GM23338 (cell line): Measurements from ENCODE around the gene DDR2. TPM values are rescaled to one million over a fixed set of nuclear protein-coding genes. Genes with fewer than 3 reads are reported as not detected.

ENCODE experiments used
- ATAC-seq: fragments of 200-7000 bp; cut with Tn5 transposase; 3 replicates; pipeline ENCODE4 v1.9.1; 2020
- DNase-seq: peaks from one replicate; pipeline ENCODE4 v3.0.0-alpha.2; 2015; ENCODE audit warnings: low spot score
- H2AFZ ChIP-seq: fragments of 200-600 bp; sonication (generic); 2 replicates; pipeline ENCODE4 v1.8.0; 2016; ENCODE audit warnings: antibody characterized with exemption, mild to moderate bottlenecking, moderate library complexity
- H3F3A ChIP-seq: fragments of 200-600 bp; sonication (generic); replicated peaks from 2 replicates; pipeline ENCODE4 v1.8.0; 2017; ENCODE audit warnings: antibody characterized with exemption, mixed run types, low read depth
- H3K27ac ChIP-seq: fragments of 200-600 bp; sonication (generic); 2 replicates; pipeline ENCODE4 v1.6.1; 2016; ENCODE audit warnings: low read depth
- H3K27me3 ChIP-seq: fragments of 200-600 bp; sonication (generic); 2 replicates; pipeline ENCODE4 v1.8.0; 2016; ENCODE audit warnings: mild to moderate bottlenecking, mixed run types, moderate library complexity; ENCODE audit not compliant: insufficient read depth
- H3K36me3 ChIP-seq: fragments of 200-600 bp; sonication (generic); 2 replicates; pipeline ENCODE4 v1.8.0; 2016; ENCODE audit warnings: mild to moderate bottlenecking; ENCODE audit not compliant: insufficient read depth
- H3K4me1 ChIP-seq: fragments of 200-600 bp; sonication (generic); 2 replicates; pipeline ENCODE4 v1.8.0; 2016; ENCODE audit warnings: mild to moderate bottlenecking, moderate library complexity; ENCODE audit not compliant: insufficient read depth
- H3K4me2 ChIP-seq: fragments of 200-600 bp; sonication (generic); 2 replicates; pipeline ENCODE4 v1.7.1; 2017; ENCODE audit warnings: mixed run types
- H3K4me3 ChIP-seq: fragments of 200-600 bp; sonication (generic); 2 replicates; pipeline ENCODE4 v1.6.1; 2016; ENCODE audit warnings: mixed run types
- H3K79me2 ChIP-seq: fragments of 200-600 bp; sonication (generic); replicated peaks from 2 replicates; pipeline ENCODE4 v1.8.0; 2017; ENCODE audit warnings: mild to moderate bottlenecking; ENCODE audit not compliant: insufficient read depth
- H3K9me2 ChIP-seq: fragments of 200-600 bp; sonication (generic); 2 replicates; pipeline ENCODE4 v1.8.0; 2017; ENCODE audit not compliant: insufficient read depth
- H4K20me1 ChIP-seq: fragments of 200-600 bp; sonication (generic); replicated peaks from 2 replicates; pipeline ENCODE4 v1.8.0; 2017; ENCODE audit warnings: mild to moderate bottlenecking; ENCODE audit not compliant: insufficient read depth
- H3K27ac Mint-ChIP-seq: 2 replicates; pipeline ENCODE4 v1.8.0; 2020; ENCODE audit warnings: inconsistent platforms, mild to moderate bottlenecking, moderate library complexity, mixed read lengths
- H3K27me3 Mint-ChIP-seq: 3 replicates; pipeline ENCODE4 v1.8.0; 2022; ENCODE audit warnings: low read depth, mild to moderate bottlenecking, moderate library complexity, mixed read lengths, inconsistent platforms; ENCODE audit not compliant: insufficient read depth, poor library complexity
- H3K36me3 Mint-ChIP-seq: 3 replicates; pipeline ENCODE4 v1.8.0; 2021; ENCODE audit warnings: low read depth, mild to moderate bottlenecking, inconsistent platforms, moderate library complexity, mixed read lengths
- H3K4me1 Mint-ChIP-seq: 3 replicates; pipeline ENCODE4 v1.8.0; 2020; ENCODE audit warnings: mild to moderate bottlenecking, inconsistent platforms, mixed read lengths
- H3K4me3 Mint-ChIP-seq: 3 replicates; pipeline ENCODE4 v1.8.0; 2021; ENCODE audit warnings: moderate library complexity, mild to moderate bottlenecking, inconsistent platforms, mixed read lengths
- H3K9me3 Mint-ChIP-seq: 3 replicates; pipeline ENCODE4 v1.8.0; 2020; ENCODE audit warnings: moderate library complexity, mild to moderate bottlenecking, inconsistent platforms, mixed read lengths
- CREB1 ChIP-seq: fragments of 250-450 bp; sonication (Bioruptor Pico); IDR thresholded peaks from 2 replicates; pipeline ENCODE4 v1.5.0; 2020; ENCODE audit warnings: low read depth, mild to moderate bottlenecking, moderate library complexity
- CTCF ChIP-seq, 2 experiments: fragments of 200-600 bp in 1 of 2; sonication (generic) in 1 of 2; conservative IDR thresholded peaks; 2 replicates each; pipeline versions ENCODE4 v1.5.1 to v1.6.1; 2016 to 2017; ENCODE audit warnings: antibody characterized with exemption in 2 of 2, low read depth in 2 of 2, mild to moderate bottlenecking in 2 of 2, moderate library complexity in 1 of 2
- ETS1 ChIP-seq: IDR thresholded peaks from 2 replicates; pipeline ENCODE4 v1.6.1; 2016; ENCODE audit warnings: antibody characterized with exemption
- EZH2 ChIP-seq: fragments of 200-600 bp; sonication (generic); IDR thresholded peaks from one replicate; pipeline ENCODE4 v1.8.0; 2017; ENCODE audit warnings: antibody characterized with exemption, mild to moderate bottlenecking, low read depth; ENCODE audit not compliant: unreplicated experiment
- EZH2phosphoT487 ChIP-seq: fragments of 200-600 bp; sonication (generic); IDR thresholded peaks from one replicate; pipeline ENCODE4 v1.8.1; 2018; ENCODE audit warnings: antibody characterized with exemption; ENCODE audit not compliant: unreplicated experiment
- JUNB ChIP-seq: IDR thresholded peaks from one replicate; pipeline ENCODE4 v1.6.1; 2016; ENCODE audit warnings: antibody characterized with exemption; ENCODE audit not compliant: unreplicated experiment
- NANOG ChIP-seq: IDR thresholded peaks from 2 replicates; pipeline ENCODE4 v1.6.1; 2016; ENCODE audit warnings: antibody characterized with exemption, borderline replicate concordance
- POLR2AphosphoS5 ChIP-seq: IDR thresholded peaks from 2 replicates; pipeline ENCODE4 v1.6.1; 2016; ENCODE audit warnings: antibody characterized with exemption, low read depth
- REST ChIP-seq: IDR thresholded peaks from one replicate; pipeline ENCODE4 v1.6.1; 2018; ENCODE audit warnings: antibody characterized with exemption; ENCODE audit not compliant: unreplicated experiment
- STAT1 ChIP-seq: IDR thresholded peaks from one replicate; pipeline ENCODE4 v1.6.1; 2016; ENCODE audit warnings: antibody characterized with exemption; ENCODE audit not compliant: unreplicated experiment
- ZNF114 ChIP-seq: fragments of 250-450 bp; sonication (Bioruptor Pico); IDR thresholded peaks from 2 replicates; pipeline ENCODE4 v1.5.0; 2020; ENCODE audit warnings: mild to moderate bottlenecking, moderate library complexity
- ZNF331 ChIP-seq: fragments of 250-450 bp; sonication (Bioruptor Pico); IDR thresholded peaks from 2 replicates; pipeline ENCODE4 v1.5.0; 2020; ENCODE audit warnings: low read depth, mild to moderate bottlenecking, moderate library complexity
- ZNF462 ChIP-seq: fragments of 250-450 bp; sonication (Bioruptor Pico); IDR thresholded peaks from 2 replicates; pipeline ENCODE4 v1.5.0; 2020; ENCODE audit warnings: mild to moderate bottlenecking, moderate library complexity
- polyA plus RNA-seq: library from polyadenylated mRNA; unstranded; fragments of >200 nt; fragmentation: Nextera tagmentation; extraction: Ambion mirVana; gene quantifications from 2 replicates; pipeline ENCODE4 v1.2.1, GENCODE V29; 2016
- total RNA-seq: library from RNA; depleted of rRNA; stranded (reverse); fragments of >200 nt; shearing (Covaris generic); gene quantifications from 2 replicates; pipeline ENCODE4 v1.2.3, GENCODE V29; 2014

The DDR2 gene
- total and polyA plus RNA-seq, 2 experiments from 2014 or later = 0.66 to 1.8 TPM

GRCh38 chr1:162772571-162773154, 140.4 kb downstream of the DDR2 start:
- H2AFZ ChIP-seq = no peak overlapping the region
- Mint-ChIP-seq H3K9me3 (no peaks in the 10 kb centered on the region), H3K4me1 (peaks cover 9% of the 10 kb centered on the region), H3K36me3 (no peaks in the 10 kb centered on the region), H3K27me3 (no peaks in the 10 kb centered on the region), H3K27ac (no peak overlapping the region), H3K4me3 (no peak overlapping the region)
- no peak overlapping the region for H3K4me3 ChIP-seq
- H3K79me2 ChIP-seq = no peaks in the 10 kb centered on the region
- H3K27me3 ChIP-seq = no peaks in the 10 kb centered on the region
- H4K20me1 ChIP-seq = no peaks in the 10 kb centered on the region
- no peaks in the 10 kb centered on the region for H3K36me3 ChIP-seq
- H3F3A ChIP-seq = no peaks in the 10 kb centered on the region
- H3K4me1 ChIP-seq = no peaks in the 10 kb centered on the region
- TF ChIP-seq ZNF114 = no peak
- no peak for TF ChIP-seq NANOG
- TF ChIP-seq POLR2AphosphoS5 = no peak
- TF ChIP-seq ZNF462 (CRISPR knock-in tag) = no peak
- no peak for TF ChIP-seq STAT1
- TF ChIP-seq ZNF331 (CRISPR knock-in tag) = no peak
- no peak for TF ChIP-seq JUNB
- TF ChIP-seq CREB1 (CRISPR knock-in tag) = no peak
- no peak for TF ChIP-seq EZH2phosphoT487
- TF ChIP-seq REST = no peak
- TF ChIP-seq EZH2 = no peak
- no peak for TF ChIP-seq CTCF (conservative IDR thresholded peaks at IDR 0.05; ENCODE audit: low read depth in 2 of 2)
- no peak for TF ChIP-seq ETS1
- ATAC-seq (no peak), DNase-seq (no peak)
- 0 out of 2 replicates have a peak, but pooled peaks cover 3% of the 10 kb centered on the region for H3K9me2 ChIP-seq
- H3K4me2 ChIP-seq = no peak overlapping the region
- H3K27ac ChIP-seq = no peak overlapping the region
